ENCODE measurements around the gene TDRD7.
"Not testable (repeated sequence)": the region's sequence is repeated elsewhere in the genome, so short reads cannot be mapped to it uniquely, and the experiment has no call there.

Gene TDRD7

GRCh38 chr9:97437051-97437600 is 25.2 kb downstream of the TDRD7 start:
- no peak for TF ChIP-seq CTCF (IDR thresholded peaks at IDR 0.05; ENCODE audit: borderline replicate concordance, insufficient read depth, low read depth, low read length)
- H3K4me3 ChIP-seq (ENCODE audit: low read depth, low read length): no peak overlapping the region

DNA sequence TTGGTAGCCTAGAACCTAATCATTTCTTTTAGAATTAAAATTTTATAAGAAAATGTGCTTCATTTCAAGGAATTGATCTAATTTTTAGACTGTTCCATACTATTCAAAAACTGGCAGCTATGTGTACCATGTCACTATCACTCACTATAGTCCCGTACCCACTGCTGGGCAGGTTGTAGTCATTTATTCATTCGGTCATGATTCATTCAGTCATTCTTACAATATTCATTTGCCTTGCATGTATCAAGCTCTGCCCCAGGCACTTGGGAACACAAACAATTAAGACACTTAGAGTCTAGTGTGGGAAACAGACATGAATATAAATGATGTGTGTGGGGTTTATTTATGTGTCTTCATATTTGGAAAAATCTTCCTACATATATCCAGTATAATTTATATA is 26.4 kb downstream of the TDRD7 start:
- TF ChIP-seq CTCF (IDR thresholded peaks at IDR 0.05; ENCODE audit: borderline replicate concordance, insufficient read depth, low read depth, low read length): no peak
- H3K4me3 ChIP-seq (ENCODE audit: low read depth, low read length): no peak overlapping the region

DNA sequence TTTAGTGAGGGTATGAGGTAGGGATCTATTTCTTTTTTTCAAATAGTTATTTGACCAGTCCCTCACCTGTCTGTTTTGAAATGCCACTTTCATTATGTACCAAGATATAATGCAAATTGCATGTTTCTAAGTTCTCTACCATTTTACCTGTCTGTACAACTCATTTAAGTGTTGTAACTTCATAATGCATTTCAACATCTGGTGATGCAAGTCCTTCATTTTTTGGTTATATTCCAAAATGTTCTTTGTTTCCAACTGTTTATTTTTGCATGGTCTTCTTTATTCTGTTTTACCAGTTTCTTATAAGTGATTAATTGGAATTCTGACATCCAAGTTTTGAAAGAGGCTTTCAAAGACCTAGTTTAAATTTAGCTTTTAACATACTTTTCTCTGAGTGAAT is 26.8 kb downstream of the TDRD7 start:
- no peak overlapping the region for H3K4me3 ChIP-seq (ENCODE audit: low read depth, low read length)
- no peak for TF ChIP-seq CTCF (IDR thresholded peaks at IDR 0.05; ENCODE audit: borderline replicate concordance, insufficient read depth, low read depth, low read length)

DNA sequence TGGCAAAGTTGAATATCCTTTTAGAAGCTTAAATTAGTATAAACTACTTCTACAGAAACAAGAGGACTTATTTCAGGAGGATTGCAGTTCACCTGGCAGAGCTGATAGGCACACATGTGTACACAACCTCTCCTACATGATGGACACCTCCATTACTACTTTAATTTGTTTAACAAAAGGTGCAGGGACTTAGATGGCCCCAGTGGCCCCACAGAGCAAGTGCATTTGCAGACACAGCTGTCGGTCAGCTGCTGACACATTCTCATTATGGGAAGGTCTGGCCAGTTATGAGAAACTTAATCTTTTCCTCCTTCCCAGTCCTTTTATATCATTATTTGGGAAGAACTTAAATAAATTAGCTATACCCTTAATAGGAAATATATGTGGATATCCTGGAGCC is 28.3 kb downstream of the TDRD7 start:
- H3K4me3 ChIP-seq (ENCODE audit: low read depth, low read length): no peak overlapping the region
- TF ChIP-seq CTCF (IDR thresholded peaks at IDR 0.05; ENCODE audit: borderline replicate concordance, insufficient read depth, low read depth, low read length): no peak

GRCh38 chr9:97441729-97442128 is 29.8 kb downstream of the TDRD7 start:
- no peak for TF ChIP-seq CTCF (IDR thresholded peaks at IDR 0.05; ENCODE audit: borderline replicate concordance, insufficient read depth, low read depth, low read length)
- no peak overlapping the region for H3K4me3 ChIP-seq (ENCODE audit: low read depth, low read length)

DNA sequence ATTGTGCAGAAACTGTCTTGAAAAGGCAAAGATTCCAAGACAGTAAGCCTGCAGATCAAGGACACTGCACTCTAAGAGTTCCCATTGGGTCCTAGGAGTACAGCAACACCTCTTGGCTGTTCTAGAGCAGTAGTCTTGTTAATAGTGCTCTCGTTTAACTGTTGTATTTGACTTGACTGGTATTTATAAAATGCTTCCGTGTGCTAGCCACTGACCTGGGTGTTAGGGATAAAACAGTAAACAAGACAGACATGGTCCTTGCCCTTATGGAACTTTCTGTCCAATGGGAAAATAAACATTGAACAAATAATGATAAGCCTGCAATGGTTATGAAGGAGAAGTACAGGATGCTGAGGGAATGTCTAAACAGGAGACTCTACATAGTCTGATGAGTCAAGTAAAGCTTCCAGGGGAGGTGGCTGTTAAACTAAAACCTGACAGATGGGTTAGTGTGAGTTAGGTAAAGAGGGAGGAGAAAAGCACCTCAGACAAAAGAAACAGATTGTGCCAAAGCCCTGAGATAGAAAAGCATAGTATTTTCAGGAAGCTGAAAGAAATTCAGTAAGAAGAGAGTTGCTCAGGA is 33.3 kb downstream of the TDRD7 start:
- no peak for TF ChIP-seq CTCF (IDR thresholded peaks at IDR 0.05; ENCODE audit: borderline replicate concordance, insufficient read depth, low read depth, low read length)

GRCh38 chr9:97447001-97447400 is 35.1 kb downstream of the TDRD7 start:
- no peak for TF ChIP-seq CTCF (IDR thresholded peaks at IDR 0.05; ENCODE audit: borderline replicate concordance, insufficient read depth, low read depth, low read length)
- no peak overlapping the region for H3K4me3 ChIP-seq (ENCODE audit: low read depth, low read length)

More for the DNA sequence above, 33.3 kb downstream of the TDRD7 start:
- H3K4me3 ChIP-seq (ENCODE audit: low read depth, low read length): no peak overlapping the region

DNA sequence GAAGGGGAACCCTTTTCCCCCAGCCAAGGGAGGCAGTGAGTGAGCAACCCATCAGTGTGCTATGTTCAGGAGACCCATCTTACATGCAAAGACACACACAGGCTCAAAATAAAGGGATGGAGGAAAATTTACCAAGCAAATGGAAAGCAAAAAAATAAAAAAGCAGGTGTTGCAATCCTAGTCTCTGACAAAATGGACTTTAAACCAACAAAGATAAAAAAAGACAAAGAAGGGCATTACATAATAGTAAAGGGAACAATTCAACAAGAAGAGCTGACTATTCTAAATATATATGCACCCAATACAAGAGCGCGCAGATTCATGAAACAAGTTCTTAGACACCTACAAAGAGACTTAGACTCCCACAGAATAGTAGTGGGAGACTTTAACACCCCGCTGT is 41.7 kb downstream of the TDRD7 start:
- H3K4me3 ChIP-seq (ENCODE audit: low read depth, low read length): not testable (repeated sequence)

DNA sequence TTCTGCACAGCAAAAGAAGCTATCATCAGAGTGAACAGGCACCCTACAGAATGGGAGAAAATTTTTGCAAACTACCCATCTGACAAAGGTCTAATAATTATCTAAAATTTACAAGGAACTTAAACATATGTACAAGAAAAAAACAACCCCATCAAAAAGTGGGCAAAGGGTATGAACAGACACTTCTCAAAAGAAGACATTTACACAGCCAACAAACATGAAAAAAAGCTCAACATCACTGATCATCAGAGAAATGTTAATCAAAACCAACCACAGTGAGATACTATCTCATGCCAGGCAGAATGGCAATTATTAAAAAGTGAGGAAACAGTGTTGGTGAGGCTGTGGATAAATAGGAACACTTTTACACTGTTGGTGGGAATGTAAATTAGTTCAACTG is 44.9 kb downstream of the TDRD7 start:
- H3K4me3 ChIP-seq (ENCODE audit: low read depth, low read length): not testable (repeated sequence)
